Activated naive CD4-positive, alpha-beta T cell treated with anti-CD3 and anti-CD28 coated beads, Interleukin-2, amount 50 U/mL, for 16 hours (primary cell): ENCODE results near the gene KCNQ1.
A peak's percentile ranks its signal among the peaks of the same experiment; 100 is the strongest.

Experiments
- DNase-seq: peaks from one replicate; pipeline ENCODE4 v3.0.0-alpha.2; 2020

The KCNQ1 gene

DNA sequence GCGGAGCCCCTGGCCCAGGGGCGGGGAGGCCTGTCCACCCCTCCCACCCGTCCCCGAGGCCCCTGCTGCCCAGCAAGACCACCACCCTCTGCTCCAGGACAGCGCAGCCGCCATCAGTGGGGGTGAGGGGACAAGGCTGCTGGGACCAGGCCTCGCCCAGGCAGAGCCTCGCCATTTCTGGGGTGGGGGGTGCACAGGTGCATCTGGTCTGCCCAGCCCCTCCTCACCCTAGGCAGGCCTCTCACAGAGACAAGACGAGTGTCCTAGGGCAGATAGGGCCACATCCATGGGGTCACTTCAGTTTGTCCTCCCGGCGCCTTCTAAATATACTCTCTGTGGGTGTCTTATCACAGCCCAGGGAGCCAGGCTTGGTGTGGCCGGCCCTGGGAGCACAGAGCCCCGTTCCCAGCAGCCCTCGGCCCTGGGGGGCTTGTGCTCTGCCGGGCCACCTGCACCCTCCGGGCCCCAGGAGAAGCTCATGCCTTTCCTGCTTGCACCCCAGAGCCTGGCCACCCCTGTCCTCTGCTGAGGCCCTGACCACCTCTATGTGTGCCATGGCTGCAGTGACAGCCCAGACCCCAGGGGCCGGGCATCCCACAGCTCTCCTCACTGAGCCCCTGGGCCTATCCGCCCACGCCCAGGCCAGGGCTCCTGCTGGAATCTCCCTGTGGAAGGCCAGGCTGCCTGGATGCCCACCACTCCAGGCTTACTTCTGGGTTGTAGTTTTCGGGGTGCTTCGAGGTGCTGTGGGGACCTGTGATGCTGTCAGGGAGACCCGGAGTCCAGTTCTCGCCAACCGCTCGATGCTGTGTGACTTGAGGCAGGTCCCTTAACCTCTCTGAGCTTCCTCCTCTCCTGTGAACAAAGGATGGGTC is 70.8 kb downstream of the KCNQ1 start:
- no peak for DNase-seq

DNA sequence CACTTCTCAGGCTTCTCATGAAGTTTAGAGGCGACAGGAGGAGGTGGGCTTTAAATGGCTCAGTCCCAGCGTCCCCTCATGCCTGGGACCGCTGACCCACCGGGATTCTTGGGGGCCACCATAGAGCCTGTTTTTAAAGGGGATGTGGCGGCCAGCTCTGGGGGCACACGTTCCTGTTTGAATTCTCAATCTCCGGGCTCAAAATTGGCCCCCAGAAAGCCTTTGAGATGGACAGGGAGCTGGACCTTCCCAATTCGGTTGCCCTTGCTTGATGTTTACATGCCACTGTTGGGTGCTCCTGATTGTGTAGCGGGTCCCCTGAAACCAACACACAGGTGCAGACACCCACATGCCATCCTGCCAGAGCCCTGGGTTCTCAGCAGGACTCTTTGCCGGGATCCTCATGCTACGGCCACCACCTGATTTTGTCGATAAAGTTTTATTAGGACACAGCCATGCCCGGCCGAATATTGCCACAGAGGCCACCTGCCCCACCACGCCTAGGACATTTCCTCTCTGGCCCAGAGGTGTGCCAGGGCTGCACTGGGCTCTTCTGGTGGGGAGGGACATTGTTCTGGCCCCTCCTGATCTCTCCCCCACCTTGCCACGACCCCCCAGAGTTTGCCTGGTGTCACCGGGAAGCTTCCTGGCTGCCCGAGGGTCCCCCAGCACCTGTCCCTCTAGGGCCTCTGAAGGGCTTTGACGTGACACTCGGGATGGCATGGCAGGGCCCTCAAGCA is 71.6 kb downstream of the KCNQ1 start:
- DNase-seq, result no peak

GRCh38 chr11:2517016-2517385 is 72.2 kb downstream of the KCNQ1 start:
- no peak for DNase-seq

DNA sequence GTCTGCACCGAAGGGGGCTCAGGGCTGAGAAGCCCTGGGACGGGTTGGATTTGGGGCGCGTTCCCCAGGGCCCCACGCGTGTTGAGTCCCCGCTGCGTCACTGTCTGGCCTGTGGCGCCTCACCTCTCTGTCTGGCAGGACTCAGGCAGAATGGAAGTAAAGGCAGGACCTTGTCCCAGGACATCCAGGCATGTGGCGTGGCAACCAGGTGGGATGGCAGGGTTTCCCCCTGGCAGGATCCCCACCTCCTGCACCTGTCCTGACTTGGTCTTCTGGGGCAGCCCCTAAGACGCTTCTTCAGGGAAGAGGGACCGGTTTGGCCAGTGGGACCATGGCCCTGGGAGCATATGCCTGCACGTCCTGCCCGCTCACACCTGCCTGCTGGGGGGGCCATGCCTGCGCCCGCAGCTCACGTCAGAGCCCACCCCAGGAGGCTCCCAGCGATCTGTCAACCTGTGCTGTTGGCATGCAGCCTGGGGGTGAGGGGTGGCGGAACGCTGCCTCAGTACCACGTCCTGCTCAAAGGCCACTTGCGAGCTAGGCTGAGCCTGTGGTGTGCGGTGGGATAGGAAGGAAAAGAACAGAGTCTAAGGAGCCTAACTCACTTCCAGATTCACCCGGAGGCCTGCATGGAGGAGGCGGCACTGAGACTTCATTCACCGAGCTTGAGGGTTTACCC is 72.7 kb downstream of the KCNQ1 start:
- DNase-seq, result no peak

GRCh38 chr11:2518111-2518982 is 73.5 kb downstream of the KCNQ1 start:
- no peak for DNase-seq

- DNase-seq, result no peak
These were observed 74.2 kb downstream of the KCNQ1 start for GRCh38 chr11:2518983-2519340.

- DNase-seq, result no peak
These were observed 74.7 kb downstream of the KCNQ1 start for GRCh38 chr11:2519517-2519861.

DNA sequence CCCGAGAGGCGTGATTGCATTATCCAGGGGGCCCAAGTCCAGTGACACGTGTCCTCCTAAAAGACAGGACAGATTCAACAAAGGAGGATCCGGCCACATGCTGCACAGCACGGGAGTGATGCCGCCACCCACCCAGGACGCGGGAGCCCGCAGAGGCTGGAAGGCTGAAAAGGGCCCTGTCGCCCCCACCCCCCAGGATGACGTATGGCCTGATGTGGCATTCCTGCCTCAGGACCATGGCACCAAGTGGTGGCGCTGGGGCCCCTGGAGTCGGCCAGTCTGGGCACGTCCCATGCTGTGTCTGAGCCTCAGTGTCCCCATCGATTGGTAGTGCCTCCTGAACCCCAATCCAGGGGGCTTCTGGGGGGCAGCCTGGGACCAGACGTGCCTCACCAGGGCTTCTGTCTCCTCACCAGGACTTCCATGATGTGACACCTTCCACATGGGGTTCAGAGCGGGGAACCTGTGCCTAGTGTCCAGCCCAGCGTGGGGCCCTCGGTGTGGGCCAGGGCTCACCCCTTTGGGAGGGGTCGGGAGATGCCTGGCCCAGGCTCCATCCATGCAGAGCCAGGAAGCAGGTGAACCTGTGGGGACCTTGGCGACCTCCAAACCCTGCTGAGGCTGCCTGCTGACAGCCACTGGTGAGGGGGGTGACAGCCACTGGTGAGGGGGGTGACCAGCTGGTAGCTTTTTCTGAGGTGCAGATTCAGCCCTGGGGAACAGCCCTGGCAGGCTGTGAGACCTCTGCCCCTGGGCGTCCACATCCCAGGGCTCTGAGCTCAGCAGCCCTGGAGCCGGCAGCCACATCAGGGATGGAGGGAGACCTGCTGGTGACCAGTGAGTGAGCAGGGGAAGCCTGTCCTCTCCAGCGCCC is 75.3 kb downstream of the KCNQ1 start:
- DNase-seq, result no peak

DNA sequence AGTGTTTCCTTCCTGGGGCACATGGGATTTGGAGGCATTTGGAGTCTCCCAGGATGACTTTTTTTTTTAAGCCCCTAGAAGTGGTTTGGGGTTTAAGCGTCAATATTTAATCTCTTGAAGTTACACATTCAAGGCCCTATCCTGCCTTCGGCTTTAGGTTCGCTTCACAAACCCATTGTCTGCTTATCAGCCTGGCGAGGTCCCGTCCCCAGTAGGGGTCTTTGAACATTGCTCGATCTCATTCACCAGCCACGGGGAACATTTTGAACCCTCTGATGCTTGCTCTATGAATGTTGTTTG is 75.9 kb downstream of the KCNQ1 start:
- no peak for DNase-seq

- no peak for DNase-seq
These were observed 76.4 kb downstream of the KCNQ1 start for GRCh38 chr11:2521081-2521732.

- DNase-seq, result peak; percentile 8
These were observed 77.2 kb downstream of the KCNQ1 start for GRCh38 chr11:2521733-2522630.

- peak; percentile 9 for DNase-seq
These were observed 77.9 kb downstream of the KCNQ1 start for GRCh38 chr11:2522631-2523255.

DNA sequence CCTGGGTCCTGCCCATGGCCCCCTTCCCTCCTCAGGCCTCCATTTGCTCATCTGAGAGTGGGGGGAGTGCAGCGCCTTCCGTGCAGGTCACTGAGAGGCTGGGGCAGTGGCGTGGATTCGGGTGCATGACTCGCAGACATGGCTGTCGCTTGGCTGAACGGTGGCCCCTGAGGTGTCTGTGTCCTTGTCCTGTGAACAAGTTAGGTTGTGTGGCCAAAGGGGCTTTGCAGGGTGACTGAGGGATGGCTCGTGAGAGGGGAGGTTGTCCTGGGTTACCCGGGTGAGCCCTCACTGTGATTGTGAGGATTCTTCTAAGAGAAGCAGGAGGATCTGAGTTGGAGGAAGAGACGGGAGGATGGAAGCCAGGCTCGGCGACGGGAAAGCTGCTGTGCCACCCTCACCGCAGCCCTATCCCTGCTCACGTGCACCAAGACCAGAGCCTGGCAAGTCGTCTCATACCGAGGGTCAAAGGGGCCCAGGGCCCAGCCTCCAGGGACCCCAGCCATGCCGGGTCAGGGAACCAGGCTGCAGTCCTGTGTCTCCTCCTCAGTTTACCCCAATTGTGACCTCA is 79.1 kb downstream of the KCNQ1 start:
- DNase-seq, result no peak

- no peak for DNase-seq
These were observed 79.8 kb downstream of the KCNQ1 start for GRCh38 chr11:2524446-2525165.

DNA sequence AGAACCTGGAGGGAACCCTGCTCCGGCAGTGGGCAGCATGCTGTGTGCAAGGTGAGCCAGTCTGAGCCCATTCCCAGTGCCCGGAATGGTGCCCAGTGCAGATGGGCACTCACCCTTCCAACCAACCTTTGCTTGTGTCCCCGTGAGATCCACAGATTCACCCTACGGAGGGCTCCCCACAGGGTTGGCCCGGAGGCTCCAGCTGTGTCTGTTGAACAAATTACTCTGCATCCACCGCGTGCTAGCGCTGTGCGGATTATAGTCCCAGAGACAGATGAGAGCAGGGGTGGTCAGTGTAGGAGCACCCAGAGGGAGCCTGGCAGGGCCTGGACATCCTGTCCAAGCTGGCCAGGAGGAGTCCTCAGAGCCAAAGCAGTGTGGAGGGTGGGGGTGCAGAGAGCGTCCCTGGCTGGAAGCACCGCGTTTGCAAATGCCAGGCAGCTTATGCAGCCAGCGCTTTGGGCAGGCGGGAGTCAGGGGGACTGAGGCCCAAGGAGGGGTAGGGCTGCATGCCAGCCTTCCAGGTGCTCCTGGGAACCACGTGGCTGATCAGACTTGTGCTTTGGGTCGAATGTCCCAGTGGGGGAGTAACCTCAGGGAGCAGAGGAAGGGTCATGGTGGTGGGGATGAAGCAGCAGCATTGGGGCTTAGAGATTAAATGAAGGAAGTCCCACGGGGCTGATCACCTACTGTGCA is 80.5 kb downstream of the KCNQ1 start:
- peak; percentile 3 for DNase-seq

GRCh38 chr11:2525941-2526807 is 81.4 kb downstream of the KCNQ1 start:
- peak; percentile 8 for DNase-seq

DNA sequence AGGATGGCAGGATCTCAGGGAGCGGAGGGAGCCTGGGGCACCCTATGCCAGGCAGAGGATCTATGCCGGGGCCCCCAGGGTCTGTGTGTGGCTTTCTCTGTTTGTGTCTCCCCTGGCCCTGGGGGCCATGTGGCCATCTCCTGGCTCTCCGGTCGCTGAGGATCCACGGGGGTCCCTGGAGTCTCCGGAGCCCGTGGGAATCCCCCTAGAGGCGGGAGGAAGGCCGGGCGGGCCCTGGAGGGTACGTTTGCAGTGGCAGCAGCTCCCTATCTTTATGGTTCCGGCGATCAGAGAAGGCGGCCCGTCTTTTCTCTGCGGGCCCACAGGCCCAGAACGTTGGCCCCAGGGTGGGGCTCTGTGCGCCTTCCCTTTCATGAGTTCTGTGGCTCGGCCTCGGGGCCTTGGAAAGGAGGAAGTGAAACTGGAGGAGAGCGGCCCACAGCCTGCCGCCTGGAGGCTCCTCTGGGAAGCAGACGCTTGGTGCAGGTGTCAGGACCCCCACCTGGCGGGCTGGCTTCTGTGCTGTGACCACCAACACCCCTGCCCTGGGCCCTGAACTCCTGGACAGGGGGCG is 82.1 kb downstream of the KCNQ1 start:
- DNase-seq, result peak; percentile 22
